ENCODE measurements around the gene SOX6.

The SOX6 gene

GRCh38 chr11:16043617-16044016 lies 312.7 kb downstream of the SOX6 start:
- Histone ChIP-seq H3K9me3 (ENCODE audit: control insufficient read depth, low read length) (no peaks in the 10 kb centered on the region), H3K4me2 (ENCODE audit: low read length) (no peak overlapping the region), H3K36me3 (ENCODE audit: control insufficient read depth, insufficient read depth, low read length) (no peaks in the 10 kb centered on the region), H3K79me2 (no peaks in the 10 kb centered on the region), H2AFZ (no peak overlapping the region), H3K9ac (no peak overlapping the region), H3K27ac (no peak overlapping the region), H3K4me3 (ENCODE audit: low read depth, low read length) (no peak overlapping the region), H3K4me1 (no peaks in the 10 kb centered on the region), H3K27me3 (ENCODE audit: control insufficient read depth, insufficient read depth, low read length) (no peaks in the 10 kb centered on the region)
- TF ChIP-seq CTCF (IDR thresholded peaks at IDR 0.05), result no peak

GRCh38 chr11:16041207-16041606 lies 315.1 kb downstream of the SOX6 start:
- no peak for TF ChIP-seq CTCF (IDR thresholded peaks at IDR 0.05)
- Histone ChIP-seq H3K27me3 (ENCODE audit: control insufficient read depth, insufficient read depth, low read length) (no peaks in the 10 kb centered on the region), H3K9me3 (ENCODE audit: control insufficient read depth, low read length) (no peaks in the 10 kb centered on the region), H2AFZ (no peak overlapping the region), H3K4me3 (ENCODE audit: low read depth, low read length) (no peak overlapping the region), H3K4me1 (no peaks in the 10 kb centered on the region), H3K79me2 (no peaks in the 10 kb centered on the region), H3K27ac (no peak overlapping the region), H3K4me2 (ENCODE audit: low read length) (no peak overlapping the region), H3K36me3 (ENCODE audit: control insufficient read depth, insufficient read depth, low read length) (no peaks in the 10 kb centered on the region), H3K9ac (no peak overlapping the region)

GRCh38 chr11:16040151-16040550 lies 316.2 kb downstream of the SOX6 start:
- no peaks in the 10 kb centered on the region for H3K27me3 ChIP-seq (ENCODE audit: control insufficient read depth, insufficient read depth, low read length)
- H3K36me3 ChIP-seq (ENCODE audit: control insufficient read depth, insufficient read depth, low read length), result no peaks in the 10 kb centered on the region
- TF ChIP-seq CTCF (IDR thresholded peaks at IDR 0.05), result no peak

GRCh38 chr11:16037179-16037578 lies 319.2 kb downstream of the SOX6 start:
- Histone ChIP-seq H3K79me2 (no peaks in the 10 kb centered on the region), H3K27me3 (ENCODE audit: control insufficient read depth, insufficient read depth, low read length) (no peaks in the 10 kb centered on the region), H2AFZ (no peak overlapping the region), H3K9ac (no peak overlapping the region), H3K4me1 (no peaks in the 10 kb centered on the region), H3K9me3 (ENCODE audit: control insufficient read depth, low read length) (no peaks in the 10 kb centered on the region), H3K4me2 (ENCODE audit: low read length) (no peak overlapping the region), H3K27ac (no peak overlapping the region), H3K36me3 (ENCODE audit: control insufficient read depth, insufficient read depth, low read length) (no peaks in the 10 kb centered on the region), H3K4me3 (ENCODE audit: low read depth, low read length) (no peak overlapping the region)
- TF ChIP-seq CTCF (IDR thresholded peaks at IDR 0.05), result no peak

More at GRCh38 chr11:16040151-16040550, 316.2 kb downstream of the SOX6 start:
- no peak overlapping the region for H3K4me3 ChIP-seq (ENCODE audit: low read depth, low read length)
- H3K4me2 ChIP-seq (ENCODE audit: low read length), result no peak overlapping the region
- no peak overlapping the region for H2AFZ ChIP-seq
- no peaks in the 10 kb centered on the region for H3K4me1 ChIP-seq
- H3K27ac ChIP-seq, result no peak overlapping the region
- H3K79me2 ChIP-seq, result no peaks in the 10 kb centered on the region
- H3K9me3 ChIP-seq (ENCODE audit: control insufficient read depth, low read length), result no peaks in the 10 kb centered on the region
- H3K9ac ChIP-seq, result no peak overlapping the region

- Histone ChIP-seq H3K4me3 (ENCODE audit: low read depth, low read length) (no peak overlapping the region), H2AFZ (no peak overlapping the region), H3K4me2 (ENCODE audit: low read length) (no peak overlapping the region), H3K27me3 (ENCODE audit: control insufficient read depth, insufficient read depth, low read length) (no peaks in the 10 kb centered on the region), H3K9me3 (ENCODE audit: control insufficient read depth, low read length) (no peaks in the 10 kb centered on the region), H3K79me2 (no peaks in the 10 kb centered on the region), H3K9ac (no peak overlapping the region), H3K36me3 (ENCODE audit: control insufficient read depth, insufficient read depth, low read length) (no peaks in the 10 kb centered on the region), H3K27ac (no peak overlapping the region), H3K4me1 (no peaks in the 10 kb centered on the region)
- TF ChIP-seq CTCF (IDR thresholded peaks at IDR 0.05), result no peak
Observed at GRCh38 chr11:16036218-16036617, 320.1 kb downstream of the SOX6 start.

Measured in parathyroid adenoma (tissue), 2 donors.